Kidney capillary endothelial cell (primary cell): ENCODE measurements around the gene ATP2B3.
A peak's percentile ranks its signal among the peaks of the same experiment; 100 is the strongest.

Experiments used
- DNase-seq: peaks from one replicate; pipeline ENCODE4 v3.0.0-alpha.2; 2018; ENCODE audit warnings: low spot score

Gene ATP2B3

GRCh38 chrX:153533091-153533490 lies 15.6 kb downstream of the ATP2B3 start:
- no peak for DNase-seq

GRCh38 chrX:153537080-153537479 lies 19.6 kb downstream of the ATP2B3 start:
- no peak for DNase-seq

GRCh38 chrX:153537526-153538295 lies 20.3 kb downstream of the ATP2B3 start:
- DNase-seq = no peak

DNA sequence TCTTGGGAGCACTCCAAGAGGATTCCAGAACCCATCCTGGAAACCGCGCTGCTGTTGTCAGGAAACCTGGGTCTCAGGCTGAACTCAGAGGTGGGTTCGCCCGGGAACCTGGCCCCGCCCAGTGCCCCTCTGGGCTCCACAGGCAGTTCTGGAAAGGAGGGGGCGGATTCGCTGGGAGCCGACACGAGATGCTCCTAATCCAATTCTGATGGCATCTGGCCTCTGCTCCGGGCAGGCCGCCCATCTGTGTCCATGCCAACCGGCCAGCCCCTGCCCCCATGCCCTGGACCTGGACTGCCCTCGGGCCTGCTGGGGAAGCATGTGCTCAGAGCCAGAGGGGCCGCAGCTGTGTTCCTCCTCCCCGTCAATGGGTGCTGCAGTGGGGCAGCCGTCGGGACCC lies 21.0 kb downstream of the ATP2B3 start:
- DNase-seq = no peak

DNA sequence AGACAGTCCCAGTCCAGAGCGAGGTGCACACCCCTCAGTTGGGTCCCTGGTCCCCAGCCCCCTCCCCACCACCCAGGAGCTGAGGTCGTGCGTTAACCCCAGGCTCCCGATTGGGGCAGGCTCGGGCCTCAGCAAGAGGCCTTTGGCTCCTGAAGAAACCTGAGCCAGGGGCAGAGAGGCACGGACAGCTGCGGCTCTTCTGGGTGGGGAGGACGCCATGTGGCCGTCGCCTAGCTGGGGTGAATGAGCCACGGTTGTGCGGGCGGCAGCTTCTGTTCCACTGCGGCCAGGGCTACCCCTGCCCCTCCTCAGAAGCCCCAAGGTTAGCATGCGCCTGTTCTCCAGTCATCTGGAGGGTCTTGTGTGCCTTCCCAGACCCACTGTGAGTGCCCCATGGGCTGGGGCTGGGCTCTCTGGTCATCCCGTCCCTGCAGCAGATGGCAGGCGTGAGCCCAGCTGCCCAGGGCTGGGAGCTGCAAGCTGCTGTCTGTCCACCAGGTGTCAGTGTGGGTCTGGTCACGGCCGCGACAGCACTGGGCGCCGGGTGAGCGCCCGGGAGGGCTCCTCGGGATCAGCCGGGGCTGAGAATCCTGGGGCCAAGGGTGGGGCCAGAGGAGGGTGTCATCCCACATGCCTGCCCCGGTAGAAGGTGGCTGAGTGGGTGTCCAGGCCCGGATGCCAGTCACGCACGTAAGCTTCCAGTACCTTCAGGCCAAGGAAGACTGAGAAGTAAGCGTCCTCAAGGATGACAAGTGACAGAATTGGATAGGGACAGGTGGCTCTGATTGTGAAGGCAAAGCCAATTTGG lies 21.9 kb downstream of the ATP2B3 start:
- DNase-seq = peak; percentile 59

DNA sequence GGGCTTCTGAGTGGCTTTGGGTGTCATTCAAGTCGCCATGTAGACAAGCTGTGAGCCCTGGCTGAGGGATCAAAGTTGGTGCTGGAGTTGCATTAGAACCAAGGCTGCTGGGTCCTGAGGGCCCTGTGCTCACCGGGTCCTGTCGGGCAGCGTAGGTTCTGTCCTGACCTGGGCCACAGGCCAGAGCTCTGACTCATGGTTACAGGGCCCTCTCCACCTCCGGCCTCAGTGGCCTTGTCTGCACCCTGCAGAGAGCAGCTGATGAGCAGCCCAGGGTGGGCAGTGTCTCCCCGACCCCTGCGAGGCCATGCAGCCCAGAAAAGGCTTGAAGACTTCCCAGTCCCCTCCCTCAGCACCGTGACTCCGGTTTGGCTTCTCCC lies 22.5 kb downstream of the ATP2B3 start:
- DNase-seq = no peak

DNA sequence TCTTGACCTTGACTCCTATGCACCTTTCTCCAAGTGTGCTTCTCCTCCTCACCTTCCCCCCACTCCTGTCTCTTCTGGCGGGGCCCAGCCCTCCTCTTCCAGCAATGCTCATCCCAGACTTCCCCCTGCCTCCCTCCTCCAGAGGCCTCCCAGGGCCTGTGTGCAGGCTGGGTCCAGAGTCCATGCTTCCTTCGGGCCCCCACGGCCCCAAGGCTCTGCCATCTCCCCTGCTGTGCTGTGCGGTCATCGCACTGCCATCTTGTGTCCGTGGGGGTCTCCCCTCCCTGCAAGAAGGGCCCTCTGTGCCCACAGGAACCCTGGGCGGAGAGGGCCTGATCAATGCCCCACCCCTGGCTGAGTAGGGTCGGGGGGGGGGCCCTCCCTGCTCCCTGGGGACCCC lies 27.3 kb downstream of the ATP2B3 start:
- no peak for DNase-seq

- DNase-seq = no peak
Measured at GRCh38 chrX:153546386-153546785, 28.9 kb downstream of the ATP2B3 start.

DNA sequence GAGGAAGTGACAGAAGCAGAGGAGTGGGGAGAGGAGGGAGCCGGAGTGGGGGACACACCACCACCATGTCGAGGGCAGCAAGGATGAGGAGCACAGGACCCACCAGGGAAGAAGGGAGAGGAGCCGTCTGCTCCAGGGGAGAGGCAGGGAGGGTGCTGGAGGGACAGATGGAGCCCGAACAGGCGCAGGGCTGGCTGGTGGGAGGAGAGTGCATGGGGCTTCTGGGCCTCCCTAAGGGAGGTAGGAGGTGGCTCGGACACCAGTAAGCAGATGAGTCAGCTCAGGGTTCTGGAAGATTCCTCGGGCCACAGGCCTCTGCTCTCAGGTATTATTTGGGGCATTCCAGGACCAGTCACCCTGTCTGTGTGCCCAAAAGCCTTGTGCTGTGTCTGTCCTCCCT lies 29.8 kb downstream of the ATP2B3 start:
- DNase-seq = no peak

GRCh38 chrX:153549231-153549630 lies 31.8 kb downstream of the ATP2B3 start:
- no peak for DNase-seq

DNA sequence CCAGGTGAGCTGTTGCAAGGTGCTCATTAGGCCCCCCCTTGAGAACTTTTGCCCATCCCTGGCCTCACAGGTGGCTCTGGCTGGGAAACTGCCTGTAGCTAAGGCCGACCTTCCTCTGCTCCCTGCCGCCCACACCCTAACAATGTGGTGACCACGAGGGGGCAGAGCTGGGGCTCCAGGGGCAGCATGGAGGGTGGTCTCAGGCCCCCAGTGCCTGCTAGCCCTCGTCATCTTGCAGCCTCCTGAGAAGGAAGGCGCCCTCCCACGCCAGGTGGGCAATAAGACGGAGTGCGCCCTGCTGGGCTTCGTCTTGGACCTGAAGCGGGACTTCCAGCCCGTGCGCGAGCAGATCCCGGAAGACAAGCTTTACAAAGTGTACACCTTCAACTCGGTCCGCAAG lies 32.4 kb downstream of the ATP2B3 start:
- DNase-seq = no peak

GRCh38 chrX:153551135-153551534 lies 33.7 kb downstream of the ATP2B3 start:
- DNase-seq = peak; percentile 35

- DNase-seq = peak; percentile 45
Measured at GRCh38 chrX:153554519-153555167, 37.2 kb downstream of the ATP2B3 start.

DNA sequence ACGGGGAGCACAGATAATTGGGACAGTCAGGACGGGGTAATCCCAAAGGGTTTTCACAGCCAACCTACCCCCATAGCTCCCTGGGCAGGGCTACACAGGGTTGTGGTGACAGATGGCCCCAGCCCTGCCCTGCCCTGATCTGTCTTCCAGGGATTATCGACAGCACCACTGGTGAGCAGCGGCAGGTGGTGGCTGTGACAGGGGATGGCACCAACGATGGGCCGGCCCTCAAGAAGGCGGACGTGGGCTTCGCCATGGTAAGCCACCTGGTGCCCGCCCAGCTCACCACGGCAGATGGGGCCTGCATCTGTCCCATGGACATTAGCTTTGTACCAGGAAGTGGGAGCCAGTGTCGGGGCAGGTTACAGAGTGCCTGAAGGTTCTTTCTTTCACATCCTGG lies 39.3 kb downstream of the ATP2B3 start:
- no peak for DNase-seq

GRCh38 chrX:153557618-153558355 lies 40.3 kb downstream of the ATP2B3 start:
- DNase-seq = no peak

DNA sequence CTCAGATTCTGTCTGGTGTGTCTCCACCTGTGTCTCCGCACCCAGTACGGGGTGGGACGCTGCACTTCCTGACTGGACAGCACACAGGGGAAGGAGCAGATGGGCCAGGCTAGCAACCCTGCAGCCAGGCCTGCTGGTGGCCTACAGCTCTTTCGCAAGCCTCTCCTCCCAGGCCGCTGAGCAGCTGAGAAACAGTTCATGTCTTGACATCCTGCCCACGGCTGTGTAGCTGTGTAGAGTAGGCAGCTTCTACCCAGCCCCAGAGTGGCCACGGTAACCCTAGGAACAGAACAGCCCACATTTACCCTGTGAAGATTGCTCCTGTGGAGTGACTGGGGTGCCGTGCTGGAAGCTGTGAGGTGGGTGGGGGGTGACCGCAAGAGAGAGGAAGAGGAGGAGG lies 42.6 kb downstream of the ATP2B3 start:
- no peak for DNase-seq

DNA sequence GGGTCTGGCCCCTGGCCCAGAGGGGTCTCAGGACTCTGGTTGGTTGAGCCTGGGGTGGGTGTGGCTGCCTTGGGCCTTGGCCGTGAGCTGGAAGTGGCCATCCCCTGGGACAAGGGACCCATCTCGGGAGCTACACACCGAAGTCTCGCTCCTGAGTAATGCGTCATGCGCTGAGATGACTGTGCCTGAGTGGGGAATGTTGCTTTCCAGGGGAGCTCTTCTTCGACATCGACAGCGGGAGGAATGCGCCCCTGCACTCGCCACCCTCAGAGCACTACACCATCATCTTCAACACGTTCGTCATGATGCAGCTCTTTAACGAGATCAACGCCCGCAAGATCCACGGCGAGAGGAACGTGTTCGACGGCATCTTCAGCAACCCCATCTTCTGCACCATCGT lies 43.0 kb downstream of the ATP2B3 start:
- no peak for DNase-seq

- DNase-seq = no peak
Measured at GRCh38 chrX:153561337-153561736, 43.9 kb downstream of the ATP2B3 start.

DNA sequence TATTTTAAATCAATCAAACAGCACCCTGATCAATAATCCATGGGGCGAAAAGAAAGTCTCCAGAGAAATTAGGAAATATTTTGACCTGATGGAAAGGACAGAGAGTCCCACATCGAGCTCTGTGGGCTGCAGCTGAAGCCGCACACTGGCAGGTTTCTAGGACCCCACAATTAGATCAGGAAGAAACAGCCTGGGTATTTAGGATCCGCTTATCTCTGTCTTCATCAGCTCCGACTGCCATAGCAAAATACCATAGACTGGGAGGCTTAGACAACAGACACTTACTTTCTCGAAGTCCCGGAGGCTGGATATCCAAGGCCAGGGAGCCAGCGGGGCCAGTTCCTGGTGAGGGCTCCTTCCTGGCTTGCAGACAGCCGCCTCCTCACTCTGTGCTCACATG lies 45.1 kb downstream of the ATP2B3 start:
- DNase-seq = no peak

DNA sequence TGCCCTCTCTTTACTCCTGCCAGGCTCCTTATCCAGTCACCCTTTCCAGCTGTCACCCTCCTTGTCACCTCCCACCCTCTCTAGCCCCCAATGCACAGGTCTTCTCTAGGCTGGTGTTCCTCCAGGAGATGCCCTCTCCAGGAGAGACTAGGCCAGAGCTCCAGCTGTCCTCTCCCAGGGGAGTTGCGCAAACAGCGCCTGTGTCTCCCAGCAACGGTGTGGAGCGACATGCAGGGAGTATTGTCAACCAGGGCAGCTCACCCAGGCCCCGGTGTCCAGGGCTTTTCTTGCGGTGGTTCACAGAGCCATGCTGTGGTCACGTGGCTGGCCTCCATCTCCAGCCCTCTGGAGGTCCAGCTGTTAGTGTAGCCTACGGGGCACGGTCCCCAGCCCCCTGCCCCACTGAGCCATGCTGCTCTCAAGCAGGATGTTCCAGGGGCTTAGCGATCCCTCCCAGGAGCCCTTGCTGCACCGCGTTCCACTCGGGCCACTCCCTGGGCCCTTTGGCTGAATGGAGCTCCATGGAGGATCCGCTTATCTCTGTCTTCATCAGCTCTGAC lies 46.7 kb downstream of the ATP2B3 start:
- no peak for DNase-seq

DNA sequence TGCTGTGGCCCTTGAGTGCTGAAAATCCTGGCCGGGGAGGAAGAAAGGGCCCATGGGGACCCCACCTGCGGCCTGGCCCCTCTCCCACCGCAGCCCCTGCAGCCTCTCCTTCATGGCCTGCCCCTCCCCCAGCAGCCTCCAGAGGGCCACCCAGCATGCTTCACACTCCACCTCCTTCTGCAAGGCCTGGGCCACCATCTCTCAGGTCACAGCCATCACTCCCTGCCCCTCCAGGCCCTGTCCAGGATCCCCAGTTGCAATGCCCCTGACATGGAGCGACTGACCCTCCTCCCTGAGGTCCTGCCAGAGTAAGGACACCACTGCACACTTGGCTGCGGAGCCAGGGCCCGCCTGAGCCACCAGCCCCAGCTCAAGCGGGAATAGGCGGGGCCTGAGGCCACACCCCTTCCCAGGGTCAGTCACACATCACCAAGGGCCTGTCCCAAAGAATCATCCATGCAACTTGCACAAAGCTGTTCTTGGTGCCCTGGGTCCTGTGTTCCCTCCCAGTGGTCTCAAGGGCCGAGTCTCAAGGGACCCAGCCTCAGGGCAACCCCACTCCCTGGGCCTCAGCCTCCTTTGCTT lies 48.6 kb downstream of the ATP2B3 start:
- no peak for DNase-seq
